Skin of body (tissue), 2 donors: ENCODE measurements around the gene ADPRS. TPM values are rescaled to one million over a fixed set of nuclear protein-coding genes. Genes with fewer than 3 reads are reported as not detected.

Experiments used
- DNase-seq: peaks from one replicate; lab custom pipeline; 2025; lab: John Stamatoyannopoulos, UW
- total RNA-seq: library from RNA; depleted of rRNA; stranded (reverse); fragments of >200 nt; gene quantifications from one replicate; pipeline ENCODE4 v1.2.3, GENCODE V29; 2014

ADPRS gene
- 17.8 TPM for total RNA-seq

- peak; percentile 93 for DNase-seq
Measured at GRCh38 chr1:36088577-36089392, at the start of gene ADPRS. TSS of gene ADPRS (plus strand) at chr1:36088892. CDS start at chr1:36088905, 13 bp downstream.

GRCh38 chr1:36040238-36040637 lies 48.5 kb upstream of the ADPRS start:
- no peak for DNase-seq

GRCh38 chr1:36051821-36052220 lies 36.9 kb upstream of the ADPRS start:
- DNase-seq, result no peak

GRCh38 chr1:36053978-36054377 lies 34.7 kb upstream of the ADPRS start:
- no peak for DNase-seq

- no peak for DNase-seq
Measured at GRCh38 chr1:36055706-36056105, 33.0 kb upstream of the ADPRS start.

GRCh38 chr1:36062315-36062714 lies 26.4 kb upstream of the ADPRS start:
- DNase-seq, result no peak

- DNase-seq, result no peak
Measured at GRCh38 chr1:36067871-36068270, 20.8 kb upstream of the ADPRS start.

- DNase-seq, result no peak
Measured at GRCh38 chr1:36068866-36069265, 19.8 kb upstream of the ADPRS start.

GRCh38 chr1:36070349-36070748 lies 18.3 kb upstream of the ADPRS start:
- no peak for DNase-seq

- DNase-seq, result no peak
Measured at GRCh38 chr1:36076979-36077573, 11.6 kb upstream of the ADPRS start.

- DNase-seq, result no peak
Measured at GRCh38 chr1:36080236-36080635, 8.5 kb upstream of the ADPRS start.

- DNase-seq, result no peak
Measured at GRCh38 chr1:36080801-36081200, 7.9 kb upstream of the ADPRS start.

GRCh38 chr1:36081926-36082485 lies 6.7 kb upstream of the ADPRS start:
- no peak for DNase-seq

GRCh38 chr1:36083219-36083618 lies 5.5 kb upstream of the ADPRS start:
- DNase-seq, result no peak

- no peak for DNase-seq
Measured at GRCh38 chr1:36083635-36084496, 4.8 kb upstream of the ADPRS start, which contains the start of gene TEKT2. TSS of gene TEKT2 (plus strand) at chr1:36084094. CDS start at chr1:36084922, 828 bp downstream.

GRCh38 chr1:36084497-36085115 lies 4.1 kb upstream of the ADPRS start:
- DNase-seq, result no peak

- no peak for DNase-seq
Measured at GRCh38 chr1:36085126-36085525, 3.6 kb upstream of the ADPRS start.

GRCh38 chr1:36085686-36086526 lies 2.8 kb upstream of the ADPRS start:
- no peak for DNase-seq

GRCh38 chr1:36086529-36087232 lies 2.0 kb upstream of the ADPRS start:
- no peak for DNase-seq
